Measurements from ENCODE around the gene ZNF709.
"Not testable (repeated sequence)": the region's sequence is repeated elsewhere in the genome, so short reads cannot be mapped to it uniquely, and the experiment has no call there.

Gene ZNF709

GRCh38 chr19:12484371-12485051 is at the start of gene ZNF709:
Gene ZNF709, minus strand, starts transcription at chr19:12484816. Its CDS starts 159 bp downstream, at chr19:12484657.
- peak; percentile 39 for DNase-seq

- DNase-seq: no peak
These were observed 42.6 kb upstream of the ZNF709 start for GRCh38 chr19:12527034-12527836.

- no peak for DNase-seq
These were observed 41.9 kb upstream of the ZNF709 start for GRCh38 chr19:12526542-12526941.

GRCh38 chr19:12521996-12522395 is 37.4 kb upstream of the ZNF709 start:
- DNase-seq: no peak

GRCh38 chr19:12513531-12514061 is 29.0 kb upstream of the ZNF709 start:
- no peak for DNase-seq

GRCh38 chr19:12497032-12497431 is 12.4 kb upstream of the ZNF709 start:
- DNase-seq: no peak

GRCh38 chr19:12496480-12496879 is 11.9 kb upstream of the ZNF709 start:
- DNase-seq: no peak

GRCh38 chr19:12495002-12495802 is 10.6 kb upstream of the ZNF709 start:
- peak; percentile 58 for DNase-seq

- DNase-seq: no peak
These were observed 9.7 kb upstream of the ZNF709 start for GRCh38 chr19:12494260-12494860.

- not testable (repeated sequence) for DNase-seq
These were observed 1.7 kb upstream of the ZNF709 start for GRCh38 chr19:12486265-12486783.

GRCh38 chr19:12485571-12485970 is 955 bp upstream of the ZNF709 start:
- DNase-seq: no peak

GRCh38 chr19:12485052-12485416 is 418 bp upstream of the ZNF709 start:
- DNase-seq: no peak

- DNase-seq: no peak
These were observed 625 bp downstream of the ZNF709 start for GRCh38 chr19:12484011-12484370.

- DNase-seq: no peak
These were observed 2.1 kb downstream of the ZNF709 start for GRCh38 chr19:12482509-12482886.

GRCh38 chr19:12481781-12482508 is 2.7 kb downstream of the ZNF709 start:
- DNase-seq: no peak

- no peak for DNase-seq
These were observed 6.2 kb downstream of the ZNF709 start for GRCh38 chr19:12478234-12478941.

- DNase-seq: not testable (repeated sequence)
These were observed 17.0 kb downstream of the ZNF709 start for GRCh38 chr19:12467651-12468050.

GRCh38 chr19:12465211-12465610 is 19.4 kb downstream of the ZNF709 start:
- no peak for DNase-seq

GRCh38 chr19:12464769-12465168 is 19.8 kb downstream of the ZNF709 start:
- DNase-seq: no peak

GRCh38 chr19:12464139-12464538 is 20.5 kb downstream of the ZNF709 start:
- DNase-seq: not testable (repeated sequence)

GRCh38 chr19:12453495-12453894 is 31.1 kb downstream of the ZNF709 start:
- DNase-seq: no peak
